Measurements from ENCODE around the gene MYL5. TPM values are rescaled to one million over a fixed set of nuclear protein-coding genes. Genes with fewer than 3 reads are reported as not detected.

The MYL5 gene
- total RNA-seq, 6 donors from 2014 or later: 4.7 to 25.1 (median 17.1) TPM

DNA sequence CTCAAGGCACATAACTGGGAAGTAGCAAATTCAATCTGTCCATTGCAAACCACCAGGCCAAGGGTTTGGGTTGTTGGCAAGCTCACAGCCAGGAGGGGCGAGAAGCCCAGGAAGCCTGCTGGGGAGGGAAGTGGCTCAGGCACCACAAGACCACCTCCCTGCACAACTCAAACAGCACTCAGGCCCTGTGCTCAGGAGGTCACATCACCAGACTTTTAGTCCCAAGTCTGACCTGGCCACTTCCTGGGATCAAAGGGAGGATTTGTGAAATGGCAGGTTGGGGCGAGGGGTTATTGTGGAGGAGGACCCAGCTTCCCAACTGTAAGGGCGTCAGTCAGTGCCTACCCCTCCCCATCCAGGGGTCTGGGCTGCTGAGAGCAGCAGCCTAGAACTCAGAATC lies 2.6 kb upstream of the MYL5 start:
- Histone ChIP-seq H3K27me3 (no peaks in the 10 kb centered on the region), H3K9me3 (no peaks in the 10 kb centered on the region), H3K36me3 (peaks cover 3 to 32% (median 15%) of the 10 kb centered on the region in 4 donors), H3K4me1 (peaks cover 11 to 28% (median 17%) of the 10 kb centered on the region in 4 donors), H3K4me3 (no peak overlapping the region), H3K27ac (no peak overlapping the region)
- ATAC-seq (ENCODE audit: low FRiP score in 2 of 2): no peak
- TF ChIP-seq, protein P1, sequence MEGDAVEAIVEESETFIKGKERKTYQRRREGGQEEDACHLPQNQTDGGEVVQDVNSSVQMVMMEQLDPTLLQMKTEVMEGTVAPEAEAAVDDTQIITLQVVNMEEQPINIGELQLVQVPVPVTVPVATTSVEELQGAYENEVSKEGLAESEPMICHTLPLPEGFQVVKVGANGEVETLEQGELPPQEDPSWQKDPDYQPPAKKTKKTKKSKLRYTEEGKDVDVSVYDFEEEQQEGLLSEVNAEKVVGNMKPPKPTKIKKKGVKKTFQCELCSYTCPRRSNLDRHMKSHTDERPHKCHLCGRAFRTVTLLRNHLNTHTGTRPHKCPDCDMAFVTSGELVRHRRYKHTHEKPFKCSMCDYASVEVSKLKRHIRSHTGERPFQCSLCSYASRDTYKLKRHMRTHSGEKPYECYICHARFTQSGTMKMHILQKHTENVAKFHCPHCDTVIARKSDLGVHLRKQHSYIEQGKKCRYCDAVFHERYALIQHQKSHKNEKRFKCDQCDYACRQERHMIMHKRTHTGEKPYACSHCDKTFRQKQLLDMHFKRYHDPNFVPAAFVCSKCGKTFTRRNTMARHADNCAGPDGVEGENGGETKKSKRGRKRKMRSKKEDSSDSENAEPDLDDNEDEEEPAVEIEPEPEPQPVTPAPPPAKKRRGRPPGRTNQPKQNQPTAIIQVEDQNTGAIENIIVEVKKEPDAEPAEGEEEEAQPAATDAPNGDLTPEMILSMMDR (IDR thresholded peaks at IDR 0.05): no peak
- TF ChIP-seq POLR2A (IDR thresholded peaks at IDR 0.05): no peak
- no peak for TF ChIP-seq EP300 (IDR thresholded peaks at IDR 0.05)
- no peak for TF ChIP-seq POLR2AphosphoS5 (IDR thresholded peaks at IDR 0.05)
- no peak for DNase-seq
- WGBS, 2 donors: 94 to 96% methylated on average over 3 of the region's 3 CpGs

DNA sequence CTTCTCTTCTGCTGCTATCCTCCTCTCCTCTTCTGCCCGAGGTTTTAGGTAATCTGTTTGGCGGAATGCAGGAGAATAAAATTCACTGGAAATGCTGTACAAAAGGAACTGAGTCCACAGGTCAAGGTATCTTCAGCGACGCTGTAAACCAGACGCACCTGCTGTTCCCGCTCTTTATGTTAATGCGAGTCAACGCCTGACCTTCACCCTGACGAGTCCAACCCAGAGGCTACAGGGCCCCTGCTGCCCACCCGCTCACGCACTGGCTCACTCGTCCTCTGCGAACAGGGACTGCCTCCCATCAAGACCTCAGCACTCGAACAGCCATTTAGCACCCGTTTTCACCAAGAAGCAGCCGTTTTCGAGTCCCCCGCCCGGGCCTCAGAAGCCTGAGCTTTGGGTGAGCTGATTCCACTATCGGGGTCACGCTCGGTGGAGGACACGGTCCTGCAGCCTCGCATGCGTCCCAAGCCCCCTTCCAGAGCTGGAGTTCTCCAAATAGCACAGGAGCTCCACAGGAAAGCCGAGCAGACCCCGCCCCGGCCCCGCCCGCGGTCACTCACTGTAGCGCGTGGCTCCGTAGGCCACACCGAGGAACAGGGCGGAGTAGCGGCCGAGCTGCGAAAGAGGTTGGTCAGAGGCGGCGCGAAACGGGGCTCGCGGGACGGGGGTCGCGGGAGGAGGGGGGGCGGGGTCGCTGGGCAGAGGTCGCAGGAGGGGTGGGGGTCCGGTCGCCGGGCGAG lies 822 bp upstream of the MYL5 start:
- Histone ChIP-seq H3K27me3 (no peaks in the 10 kb centered on the region), H3K36me3 (peaks cover 3 to 32% (median 15%) of the 10 kb centered on the region in 4 donors), H3K4me3 (peak overlapping the region; percentile 50 to 97 (median 75)), H3K4me1 (peaks cover 11 to 28% (median 17%) of the 10 kb centered on the region in 4 donors), H3K9me3 (no peaks in the 10 kb centered on the region), H3K27ac (peak overlapping the region; percentile 89 to 98 (median 92))
- peak in 1 of 2 donors; percentile 93 for DNase-seq
- peak in 1 of 2 donors; percentile 54 for ATAC-seq (ENCODE audit: low FRiP score in 2 of 2)
- 35 to 36% methylated on average over 15 to 16 of the region's 55 CpGs for WGBS, 2 donors
- TF ChIP-seq, protein P1 (IDR thresholded peaks at IDR 0.05): no peak
- TF ChIP-seq POLR2A (IDR thresholded peaks at IDR 0.05) (no peak), POLR2AphosphoS5 (IDR thresholded peaks at IDR 0.05) (no peak), EP300 (IDR thresholded peaks at IDR 0.05) (no peak)

DNA sequence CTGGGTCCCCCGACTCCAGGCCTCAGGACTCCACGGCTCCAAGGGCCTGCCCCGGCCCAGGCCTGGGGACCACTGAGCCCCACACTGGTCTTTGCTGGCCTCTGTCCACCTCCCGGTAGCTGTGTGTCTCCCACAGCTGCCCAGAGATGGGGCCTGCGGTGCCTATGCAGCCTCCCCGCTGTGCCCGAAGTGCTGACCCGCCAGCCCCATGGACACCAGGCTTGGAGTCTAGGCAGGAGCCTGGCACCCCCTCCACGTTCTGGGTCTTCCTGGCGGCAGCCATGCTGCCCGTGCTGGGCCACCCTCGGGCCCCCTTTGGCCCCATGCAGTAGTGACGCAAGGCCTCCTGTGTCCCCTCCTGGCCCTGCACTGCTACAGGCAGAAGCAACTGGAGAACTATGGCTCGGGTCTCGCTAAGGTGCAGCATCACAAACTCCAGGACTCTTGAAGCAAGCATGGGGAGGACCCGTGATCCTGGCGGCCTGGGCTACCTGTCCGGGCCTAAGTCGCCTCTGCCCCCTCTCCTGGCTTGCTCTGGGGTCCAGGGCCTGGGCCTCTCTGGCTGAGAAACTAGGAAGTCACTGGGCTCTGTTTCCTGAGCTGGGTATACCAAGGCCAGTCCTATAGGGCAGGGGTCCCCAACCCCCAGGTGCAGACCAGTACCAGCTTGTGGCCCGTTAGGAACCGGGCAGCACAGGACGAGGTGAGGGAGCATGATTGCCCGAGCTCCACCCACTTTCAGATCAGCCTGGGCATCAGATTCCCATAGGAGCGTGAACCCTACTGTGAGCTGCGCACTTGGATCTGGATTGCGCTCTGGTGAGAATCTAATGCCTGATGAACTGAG lies 917 bp downstream of the MYL5 start:
- peaks cover 13 to 32% (median 19%) of the 10 kb centered on the region in 4 donors for H3K4me1 ChIP-seq
- no peak for TF ChIP-seq POLR2AphosphoS5 (IDR thresholded peaks at IDR 0.05)
- TF ChIP-seq, protein P1 (IDR thresholded peaks at IDR 0.05): no peak
- no peak for TF ChIP-seq EP300 (IDR thresholded peaks at IDR 0.05)
- no peak for TF ChIP-seq POLR2A (IDR thresholded peaks at IDR 0.05)
- ATAC-seq (ENCODE audit: low FRiP score in 2 of 2) (peak; percentile 0 to 12), DNase-seq (peak in 1 of 2 donors; percentile 82)
- peak overlapping the region; percentile 47 to 97 (median 75) for H3K4me3 ChIP-seq
- H3K27me3 ChIP-seq: no peaks in the 10 kb centered on the region
- H3K27ac ChIP-seq: peak overlapping the region; percentile 89 to 98 (median 92)
- no peaks in the 10 kb centered on the region for H3K9me3 ChIP-seq
- peaks cover 3 to 27% (median 15%) of the 10 kb centered on the region in 4 donors for H3K36me3 ChIP-seq
- 66 to 70% methylated on average over 12 to 24 of the region's 26 CpGs for WGBS, 2 donors

DNA sequence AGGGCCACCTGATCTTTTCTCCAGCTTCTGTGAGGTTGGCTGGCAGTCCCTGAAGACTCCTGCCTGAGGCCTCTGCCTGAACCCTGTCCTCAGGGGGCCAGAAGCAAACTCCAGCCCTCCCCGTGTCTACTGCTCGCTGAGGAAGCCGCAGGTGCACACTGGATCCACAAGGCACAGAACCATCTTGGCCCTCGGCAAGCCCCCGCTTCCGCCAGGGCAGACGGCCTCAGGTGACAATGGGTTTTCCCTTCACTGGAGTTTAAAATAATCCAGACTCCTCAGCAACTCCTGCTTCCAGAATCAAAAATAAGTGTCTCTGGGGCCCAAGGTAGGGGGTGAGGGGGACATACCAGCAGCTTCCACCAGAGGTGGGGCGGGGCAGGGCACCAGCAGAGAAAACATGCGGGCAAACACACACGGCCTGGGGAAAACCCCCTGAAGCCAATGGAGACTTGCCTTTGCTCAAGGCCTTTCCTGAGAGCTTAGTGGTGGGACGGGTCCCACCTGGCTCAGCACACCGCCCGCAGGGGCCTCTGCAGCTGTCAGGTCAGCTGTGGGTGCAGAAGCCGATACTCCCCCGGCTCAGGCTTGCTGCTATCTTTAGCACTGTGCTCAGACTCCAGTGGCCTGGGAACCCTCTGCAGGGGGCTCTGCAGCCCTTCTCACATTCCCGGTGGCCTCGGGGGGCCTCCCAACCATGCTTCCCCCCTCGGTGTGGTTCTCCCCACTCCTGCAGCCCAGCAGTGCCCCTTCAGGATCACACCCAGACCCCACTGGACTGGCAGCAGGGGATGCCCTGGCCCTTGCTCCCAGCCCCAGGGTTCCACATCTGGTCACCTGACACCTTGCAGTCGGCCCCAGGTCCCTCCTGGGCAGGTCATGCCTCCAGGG lies 1.9 kb downstream of the MYL5 start:
- H3K27ac ChIP-seq: no peak overlapping the region
- WGBS, 2 donors: 75 to 77% methylated on average over 10 to 15 of the region's 19 CpGs
- no peak for ATAC-seq (ENCODE audit: low FRiP score in 2 of 2)

More for the DNA sequence above, 1.9 kb downstream of the MYL5 start:
- H3K4me1 ChIP-seq: peaks cover 20 to 41% (median 29%) of the 10 kb centered on the region in 4 donors
- peaks cover 3 to 17% (median 15%) of the 10 kb centered on the region in 4 donors for H3K36me3 ChIP-seq
- H3K9me3 ChIP-seq: no peaks in the 10 kb centered on the region
- DNase-seq: peak in 1 of 2 donors; percentile 57
- H3K4me3 ChIP-seq: no peak overlapping the region
- TF ChIP-seq POLR2AphosphoS5 (IDR thresholded peaks at IDR 0.05) (no peak), EP300 (IDR thresholded peaks at IDR 0.05) (no peak), POLR2A (IDR thresholded peaks at IDR 0.05) (no peak)
- TF ChIP-seq, protein P1 (IDR thresholded peaks at IDR 0.05): no peak
- no peaks in the 10 kb centered on the region for H3K27me3 ChIP-seq
